Measurements from ENCODE around the gene JHY.

JHY gene

DNA sequence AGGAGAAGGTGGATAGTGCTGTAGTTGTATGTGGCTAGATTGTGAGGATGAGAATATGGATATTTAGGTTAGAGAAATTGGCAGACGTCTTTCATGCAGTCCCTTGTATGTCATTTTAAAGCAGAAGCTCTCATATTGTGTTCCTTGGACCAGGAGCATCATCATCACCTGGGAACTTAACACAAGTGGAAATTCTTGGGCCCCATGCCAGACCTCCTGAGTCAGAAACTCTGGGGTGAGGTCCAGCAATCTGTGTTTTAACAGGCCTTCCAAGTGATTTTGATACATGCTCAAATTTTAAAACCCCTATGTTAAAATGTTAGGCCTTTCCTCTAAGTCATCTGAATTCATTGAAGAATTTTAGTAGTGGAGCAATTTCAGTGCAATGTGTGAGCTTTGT lies 34.8 kb downstream of the JHY start:
- FAIRE-seq = no peak
- DNase-seq (ENCODE audit: insufficient read length, low spot score) = no peak
- TF ChIP-seq, protein P1, sequence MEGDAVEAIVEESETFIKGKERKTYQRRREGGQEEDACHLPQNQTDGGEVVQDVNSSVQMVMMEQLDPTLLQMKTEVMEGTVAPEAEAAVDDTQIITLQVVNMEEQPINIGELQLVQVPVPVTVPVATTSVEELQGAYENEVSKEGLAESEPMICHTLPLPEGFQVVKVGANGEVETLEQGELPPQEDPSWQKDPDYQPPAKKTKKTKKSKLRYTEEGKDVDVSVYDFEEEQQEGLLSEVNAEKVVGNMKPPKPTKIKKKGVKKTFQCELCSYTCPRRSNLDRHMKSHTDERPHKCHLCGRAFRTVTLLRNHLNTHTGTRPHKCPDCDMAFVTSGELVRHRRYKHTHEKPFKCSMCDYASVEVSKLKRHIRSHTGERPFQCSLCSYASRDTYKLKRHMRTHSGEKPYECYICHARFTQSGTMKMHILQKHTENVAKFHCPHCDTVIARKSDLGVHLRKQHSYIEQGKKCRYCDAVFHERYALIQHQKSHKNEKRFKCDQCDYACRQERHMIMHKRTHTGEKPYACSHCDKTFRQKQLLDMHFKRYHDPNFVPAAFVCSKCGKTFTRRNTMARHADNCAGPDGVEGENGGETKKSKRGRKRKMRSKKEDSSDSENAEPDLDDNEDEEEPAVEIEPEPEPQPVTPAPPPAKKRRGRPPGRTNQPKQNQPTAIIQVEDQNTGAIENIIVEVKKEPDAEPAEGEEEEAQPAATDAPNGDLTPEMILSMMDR (IDR thresholded peaks at IDR 0.05; ENCODE audit: insufficient read depth, missing control alignments) = no peak

DNA sequence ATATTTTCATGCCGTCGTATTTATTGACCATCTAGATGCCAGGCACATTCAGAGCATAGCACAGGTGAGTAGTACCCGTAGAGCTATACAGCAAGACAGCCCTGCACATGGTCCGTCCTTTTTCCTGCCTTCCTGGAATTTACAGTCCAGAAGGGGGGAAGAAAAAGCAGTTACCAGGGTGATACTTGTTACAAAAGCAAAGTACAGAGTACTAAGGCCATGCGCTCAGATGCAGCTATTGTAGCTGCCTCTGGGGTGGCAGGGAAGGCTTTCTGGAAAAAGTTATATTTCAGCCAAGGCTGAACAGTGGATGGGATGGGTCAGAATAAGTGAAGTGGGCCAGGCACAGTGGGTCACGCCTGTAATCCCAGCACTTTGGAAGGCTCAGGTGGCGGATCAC lies 36.2 kb downstream of the JHY start:
- DNase-seq (ENCODE audit: insufficient read length, low spot score) (no peak), FAIRE-seq (no peak)
- TF ChIP-seq, protein P1 (IDR thresholded peaks at IDR 0.05; ENCODE audit: insufficient read depth, missing control alignments) = no peak

DNA sequence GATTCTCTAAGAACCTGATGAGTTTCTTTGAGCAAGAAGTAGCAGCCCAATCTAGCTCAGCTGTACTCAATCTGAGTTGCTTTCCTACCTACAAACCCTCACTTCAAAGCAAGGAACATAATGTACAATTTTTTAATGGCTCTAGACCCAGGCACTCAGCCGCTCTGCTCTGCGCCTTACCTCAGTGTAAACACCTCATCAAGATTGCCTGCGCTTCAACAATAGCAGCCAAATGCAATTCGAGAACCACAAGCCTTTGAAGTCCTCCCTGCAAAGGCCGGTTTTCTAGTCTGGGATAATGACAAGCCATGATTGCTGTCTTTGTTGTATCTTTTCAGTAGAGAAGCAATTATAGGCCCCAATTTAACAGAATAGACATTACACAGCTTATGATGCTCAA lies 38.0 kb downstream of the JHY start:
- TF ChIP-seq, protein P1 (IDR thresholded peaks at IDR 0.05; ENCODE audit: insufficient read depth, missing control alignments) = no peak
- FAIRE-seq (no peak), DNase-seq (ENCODE audit: insufficient read length, low spot score) (no peak)

DNA sequence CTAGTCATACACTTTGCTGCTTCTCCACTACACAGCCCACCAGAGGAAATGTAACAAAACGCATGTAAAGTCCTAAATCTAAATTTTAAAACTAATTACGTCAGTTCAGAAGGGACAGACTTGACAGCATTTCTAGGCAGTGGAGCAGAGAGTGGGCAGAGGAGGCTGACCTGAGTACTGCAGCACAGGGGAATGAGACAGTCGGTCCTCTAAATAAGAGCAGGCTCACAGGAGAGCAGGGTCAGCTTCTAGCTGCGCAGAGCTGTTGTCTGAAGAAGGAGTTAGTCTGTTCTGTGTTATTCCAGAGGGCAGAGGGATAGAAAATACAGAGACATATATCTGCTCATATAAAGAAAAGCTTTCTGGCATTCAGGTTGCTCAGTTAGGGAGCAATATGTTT lies 40.3 kb downstream of the JHY start:
- TF ChIP-seq, protein P1 (IDR thresholded peaks at IDR 0.05; ENCODE audit: insufficient read depth, missing control alignments) = no peak
- FAIRE-seq (no peak), DNase-seq (ENCODE audit: insufficient read length, low spot score) (no peak)

DNA sequence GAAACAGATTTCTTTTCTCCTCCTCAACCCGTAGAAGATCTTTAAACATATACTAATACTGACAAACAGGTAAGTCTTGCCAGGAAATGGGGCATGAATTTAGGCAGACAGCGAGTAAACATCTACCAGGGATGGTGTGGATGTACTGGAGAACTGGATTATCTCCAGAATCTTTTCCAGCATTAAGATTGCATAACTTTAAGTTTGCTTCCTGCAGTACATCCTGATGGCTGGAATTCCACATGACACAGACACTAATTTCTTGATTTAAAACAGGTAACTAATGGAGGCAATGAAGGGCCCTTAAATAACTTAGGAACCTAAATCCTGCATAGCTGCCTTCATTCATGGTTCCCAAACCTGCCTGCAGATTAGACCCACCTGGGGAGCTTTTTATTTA lies 40.7 kb downstream of the JHY start:
- TF ChIP-seq, protein P1 (IDR thresholded peaks at IDR 0.05; ENCODE audit: insufficient read depth, missing control alignments) = no peak
- DNase-seq (ENCODE audit: insufficient read length, low spot score) (no peak), FAIRE-seq (no peak)

DNA sequence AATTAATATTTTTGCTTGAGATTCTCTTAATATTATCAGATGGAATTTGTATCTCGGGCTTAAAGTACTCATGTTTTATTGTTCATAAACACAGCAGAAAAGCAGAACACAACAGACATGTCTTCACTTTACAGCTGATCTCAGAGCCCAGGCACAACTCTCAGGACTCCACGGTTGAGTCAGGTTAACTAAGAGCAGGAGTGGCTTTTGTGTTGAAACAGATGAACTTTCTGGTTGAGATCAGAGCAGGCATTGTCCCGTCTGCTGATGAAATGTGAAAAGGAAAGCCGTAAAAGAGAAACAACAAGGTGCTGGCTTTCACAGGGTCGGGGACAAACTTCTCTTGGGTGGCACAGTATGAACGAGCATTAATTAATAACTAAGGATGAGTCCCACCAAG lies 49.0 kb downstream of the JHY start:
- no peak for DNase-seq (ENCODE audit: insufficient read length, low spot score)
- FAIRE-seq = no peak
- TF ChIP-seq, protein P1 (IDR thresholded peaks at IDR 0.05; ENCODE audit: insufficient read depth, missing control alignments) = no peak

DNA sequence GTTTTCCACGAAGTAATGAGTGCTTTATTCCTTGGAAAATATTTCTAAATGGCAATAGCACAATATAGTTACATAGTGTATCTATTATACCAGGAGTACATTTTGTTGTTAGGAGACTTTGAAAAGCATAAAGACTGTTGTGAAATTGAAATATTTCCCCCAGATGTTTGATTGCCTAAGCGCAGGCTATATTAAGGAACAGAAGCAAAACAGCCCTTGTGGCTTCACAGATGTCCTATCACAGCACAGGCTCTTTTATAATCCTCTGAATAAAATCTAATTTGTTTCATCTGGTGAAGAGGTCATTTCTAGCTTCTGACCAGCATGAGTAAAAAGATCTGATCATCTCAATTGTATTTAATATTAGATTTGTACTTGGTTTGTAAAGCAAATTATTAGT lies 50.9 kb downstream of the JHY start:
- TF ChIP-seq, protein P1 (IDR thresholded peaks at IDR 0.05; ENCODE audit: insufficient read depth, missing control alignments) = no peak
- DNase-seq (ENCODE audit: insufficient read length, low spot score) (no peak), FAIRE-seq (no peak)
